GM21515 (cell line): ENCODE measurements around the gene PADI2.

Experiments used
- ATAC-seq: cut with Tn5 transposase; IDR thresholded peaks from one replicate; pipeline ENCODE4 v1.9.1; 2021; ENCODE audit not compliant: unreplicated experiment

The PADI2 gene

DNA sequence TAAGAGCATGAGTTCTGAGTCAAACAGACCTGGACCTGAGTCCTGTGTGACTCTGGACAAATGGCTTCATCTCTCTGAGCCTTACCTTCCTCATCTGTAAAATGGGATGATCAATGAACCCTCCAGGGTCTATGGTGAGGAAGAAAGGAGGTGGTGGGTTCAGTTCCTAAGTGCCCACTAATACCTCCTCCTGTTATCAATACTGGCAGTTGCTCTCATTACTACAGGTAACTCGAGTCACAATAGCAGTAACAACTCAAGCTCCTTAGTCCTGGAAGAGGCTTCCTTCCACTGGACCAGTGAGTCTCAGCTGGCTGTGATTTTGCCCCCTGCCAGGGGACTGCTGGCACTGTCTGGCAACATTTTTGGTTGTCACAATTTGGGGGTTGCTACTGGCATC, 2.6 kb downstream of the PADI2 start:
- ATAC-seq: no peak

DNA sequence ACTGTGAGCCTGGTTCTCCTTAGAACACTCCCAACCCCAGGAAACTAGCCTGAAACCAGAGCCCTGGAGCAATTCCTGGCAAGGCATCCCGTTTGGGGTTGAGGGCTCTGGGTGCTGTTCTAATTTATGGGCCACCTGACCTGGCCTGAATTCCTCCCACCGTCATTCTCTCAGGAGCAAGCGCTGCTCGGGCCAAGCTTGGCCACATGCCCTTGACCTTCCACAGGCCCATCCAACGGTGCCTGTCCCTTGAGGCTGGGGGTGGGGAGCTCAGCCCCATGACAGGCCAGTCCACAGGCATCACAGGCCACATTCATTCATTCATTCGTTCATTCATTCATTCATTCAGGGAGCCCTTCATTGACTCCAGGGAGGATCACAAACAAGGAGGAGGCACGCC, 5.3 kb downstream of the PADI2 start:
- no peak for ATAC-seq

DNA sequence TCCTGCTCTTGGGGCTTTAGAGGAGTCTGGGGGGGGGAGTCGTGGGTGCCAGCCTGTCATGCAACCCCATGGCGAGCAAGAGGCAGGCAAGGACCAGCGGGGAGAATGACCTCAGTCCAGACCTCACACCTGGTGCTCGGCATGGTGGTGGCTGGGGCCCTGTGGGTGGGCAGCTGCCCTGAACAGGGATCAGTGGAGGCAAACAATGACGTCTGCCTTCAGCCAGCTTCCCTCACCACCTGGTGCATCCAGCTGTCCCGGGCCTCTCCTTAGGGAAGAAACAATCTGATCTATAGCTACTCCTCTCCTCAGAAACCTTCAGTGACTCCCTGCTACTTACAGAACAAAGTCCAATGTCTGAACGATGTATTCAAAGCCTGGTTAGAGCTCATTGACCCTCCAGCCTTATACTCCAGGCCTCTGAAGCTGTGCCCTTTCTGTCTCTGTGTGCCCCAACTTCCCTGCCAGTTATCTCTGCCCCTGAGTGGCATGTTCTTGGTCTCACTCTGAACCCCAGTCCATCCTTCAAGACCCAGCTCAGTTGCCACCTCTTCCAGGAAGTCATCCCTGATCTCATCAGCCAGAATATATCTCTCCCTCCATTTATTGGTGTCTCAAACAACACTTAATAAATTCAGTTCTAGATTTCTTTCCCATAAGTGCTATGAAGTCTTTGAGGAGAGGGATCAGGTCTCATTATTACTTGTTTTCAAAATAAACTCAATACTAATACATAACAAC, 6.6 kb downstream of the PADI2 start:
- no peak for ATAC-seq

DNA sequence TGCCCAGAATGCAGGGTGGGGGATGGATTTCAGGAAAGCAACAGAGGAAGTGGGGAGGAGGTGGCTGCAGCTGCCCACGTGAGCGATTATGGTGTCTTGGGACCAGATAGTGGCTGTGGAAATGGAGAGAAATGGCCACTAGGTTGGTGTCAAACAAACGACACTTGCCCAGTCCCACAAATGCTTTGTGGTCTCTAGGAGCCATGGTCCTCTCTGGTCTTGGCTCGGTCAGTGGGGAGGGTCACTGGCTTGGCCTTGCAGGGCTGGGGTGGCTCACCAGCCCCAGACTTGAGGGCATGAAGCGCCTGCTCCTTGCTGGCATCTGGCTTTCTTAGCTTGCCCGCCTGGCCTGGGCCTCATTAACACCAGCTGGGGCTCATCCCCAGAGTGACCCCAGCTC, 7.2 kb downstream of the PADI2 start:
- no peak for ATAC-seq

DNA sequence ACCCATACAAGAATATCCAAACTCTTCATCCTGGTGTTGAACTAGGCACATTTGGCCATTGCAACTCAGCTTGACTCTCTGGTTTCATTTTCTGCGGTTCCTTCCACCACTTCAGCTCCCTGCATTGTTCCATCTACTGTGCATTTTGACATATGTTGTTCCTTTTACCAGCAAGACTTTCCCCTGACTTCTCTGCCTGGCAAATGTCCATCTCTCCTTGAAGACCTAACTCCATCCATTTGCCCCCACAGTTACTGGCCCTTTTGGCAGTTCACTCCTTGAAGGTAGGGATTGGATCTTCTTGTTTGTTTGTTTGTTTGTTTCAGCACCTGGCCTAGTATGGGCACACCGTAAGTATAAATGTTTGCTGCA, 8.7 kb downstream of the PADI2 start:
- ATAC-seq: no peak

DNA sequence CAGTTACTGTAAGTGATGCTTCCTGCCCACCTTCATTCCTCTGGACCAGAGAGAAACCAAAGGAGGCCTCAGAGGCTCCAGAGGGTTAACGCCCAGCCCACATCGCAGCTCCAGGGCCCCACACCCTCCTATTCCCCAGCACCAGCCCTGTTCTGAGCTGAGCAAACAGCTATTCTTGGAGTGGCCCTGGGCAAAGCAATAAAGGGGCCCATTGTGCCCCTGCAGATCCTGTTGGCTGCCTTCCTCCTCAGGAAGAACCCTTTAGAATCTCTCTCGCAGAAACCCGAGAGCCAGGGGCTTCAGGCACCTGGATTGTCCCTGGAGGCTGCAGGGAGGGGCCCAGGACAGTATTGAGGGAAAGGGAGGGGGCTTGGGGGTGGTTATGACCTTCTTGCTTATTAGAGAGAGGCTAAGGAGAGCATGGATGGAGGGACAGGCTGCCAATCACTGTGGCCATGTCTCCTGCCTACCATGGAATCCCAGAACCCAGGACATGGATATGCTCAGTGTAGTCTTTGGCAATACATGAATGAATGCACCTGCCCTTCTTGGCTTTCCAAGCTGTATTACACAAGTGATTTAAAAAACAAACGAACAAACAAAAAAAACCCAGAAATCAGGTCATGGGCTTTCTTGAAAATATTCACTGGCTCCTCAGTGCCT, 9.2 kb downstream of the PADI2 start:
- no peak for ATAC-seq

DNA sequence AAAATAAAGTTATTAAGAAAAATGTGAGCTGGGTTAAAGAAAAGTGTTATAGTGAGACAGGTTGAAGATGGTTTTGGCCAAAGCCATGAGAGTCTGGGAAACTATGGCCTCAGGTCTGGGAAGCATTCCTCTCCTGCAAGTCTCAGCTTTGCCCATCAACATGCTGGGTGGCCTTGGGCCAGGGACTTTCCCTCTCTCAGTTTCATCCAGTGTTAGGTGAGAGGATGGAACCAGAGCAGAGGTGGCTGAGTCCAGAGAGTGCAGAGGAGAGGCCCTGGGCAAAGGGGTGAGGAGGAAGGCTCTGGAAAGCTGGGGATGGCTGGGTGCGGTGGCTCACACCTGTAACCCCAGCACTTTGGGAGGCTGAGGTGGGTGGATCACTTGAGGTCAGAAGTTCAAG, 10.5 kb downstream of the PADI2 start:
- no peak for ATAC-seq

DNA sequence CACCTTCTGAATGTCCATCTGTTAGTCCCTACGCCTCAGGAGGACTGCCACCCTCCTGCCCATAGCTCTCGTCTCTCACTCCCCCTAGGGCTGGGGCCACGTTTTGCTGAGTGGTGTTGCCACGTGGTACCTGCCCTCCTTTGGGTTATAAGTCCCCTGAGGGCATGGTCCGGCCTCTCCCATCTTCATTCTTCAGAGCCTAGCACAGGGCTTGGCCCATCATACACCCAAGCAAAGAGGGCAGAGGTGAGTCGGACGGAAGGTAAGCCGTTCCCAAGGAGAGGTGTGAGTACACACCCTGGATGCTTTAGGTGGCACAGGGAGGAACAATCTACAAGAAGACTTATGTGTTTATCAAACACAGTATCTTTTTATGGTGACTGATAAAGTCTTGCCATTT, 10.9 kb downstream of the PADI2 start:
- no peak for ATAC-seq

DNA sequence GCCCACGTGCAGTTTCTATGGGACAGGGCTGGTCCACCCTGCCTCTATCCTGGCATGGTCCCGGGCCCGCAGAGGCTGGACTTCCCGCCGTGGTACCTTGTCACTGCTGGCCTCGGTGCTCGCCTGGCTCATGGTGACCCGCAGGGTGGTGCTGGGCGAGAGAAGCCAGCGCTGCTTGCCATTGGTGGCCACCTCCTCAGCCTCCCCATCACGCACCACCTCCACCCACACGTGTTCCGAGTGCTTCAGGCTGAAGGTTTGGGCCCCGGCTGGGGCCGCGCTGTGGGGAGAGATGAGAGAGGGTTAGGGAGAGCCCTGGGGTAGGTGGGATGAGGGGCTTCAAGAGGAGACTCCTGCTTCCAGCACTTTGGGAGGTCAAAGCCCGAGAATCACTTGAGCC, 14.5 kb downstream of the PADI2 start:
- ATAC-seq: no peak

DNA sequence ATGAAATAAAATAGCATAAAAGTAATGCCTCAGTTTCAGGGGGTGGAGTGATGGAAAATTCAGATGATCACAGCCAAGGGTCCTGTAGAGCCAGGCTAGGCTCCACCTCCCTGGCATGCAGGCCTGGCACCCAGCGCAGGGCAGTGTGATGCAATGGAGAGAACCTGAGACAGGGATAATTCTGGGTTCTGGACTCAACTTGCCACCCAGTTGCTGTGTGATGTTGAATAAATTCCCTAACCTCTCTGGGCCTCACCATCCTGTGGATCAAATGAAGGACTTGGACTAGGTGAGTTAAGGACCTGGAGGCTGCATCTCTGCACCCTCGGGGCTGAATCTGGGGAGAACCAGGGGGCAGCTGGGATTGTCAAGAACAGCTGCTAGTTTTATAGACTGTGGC, 17.0 kb downstream of the PADI2 start:
- no peak for ATAC-seq

DNA sequence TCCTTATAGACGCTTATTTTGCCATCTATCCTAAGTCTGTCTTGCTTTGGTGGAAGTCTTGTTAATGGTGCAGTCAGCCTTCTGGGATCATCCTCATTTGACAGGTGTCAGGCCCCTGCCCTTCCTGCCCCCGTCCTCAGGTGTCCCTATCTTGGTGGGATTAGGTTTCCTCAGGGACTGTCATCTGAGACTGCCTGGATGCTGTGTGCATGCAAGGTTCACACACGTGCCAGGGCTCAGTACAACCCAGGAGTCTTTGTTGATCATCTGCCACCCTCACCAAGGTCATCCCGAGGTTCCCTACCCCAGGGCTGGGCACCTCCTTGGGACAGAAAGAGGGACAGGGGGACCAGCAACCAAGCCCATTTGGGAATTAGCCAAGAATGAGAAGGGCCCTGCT, 18.0 kb downstream of the PADI2 start:
- ATAC-seq: no peak

DNA sequence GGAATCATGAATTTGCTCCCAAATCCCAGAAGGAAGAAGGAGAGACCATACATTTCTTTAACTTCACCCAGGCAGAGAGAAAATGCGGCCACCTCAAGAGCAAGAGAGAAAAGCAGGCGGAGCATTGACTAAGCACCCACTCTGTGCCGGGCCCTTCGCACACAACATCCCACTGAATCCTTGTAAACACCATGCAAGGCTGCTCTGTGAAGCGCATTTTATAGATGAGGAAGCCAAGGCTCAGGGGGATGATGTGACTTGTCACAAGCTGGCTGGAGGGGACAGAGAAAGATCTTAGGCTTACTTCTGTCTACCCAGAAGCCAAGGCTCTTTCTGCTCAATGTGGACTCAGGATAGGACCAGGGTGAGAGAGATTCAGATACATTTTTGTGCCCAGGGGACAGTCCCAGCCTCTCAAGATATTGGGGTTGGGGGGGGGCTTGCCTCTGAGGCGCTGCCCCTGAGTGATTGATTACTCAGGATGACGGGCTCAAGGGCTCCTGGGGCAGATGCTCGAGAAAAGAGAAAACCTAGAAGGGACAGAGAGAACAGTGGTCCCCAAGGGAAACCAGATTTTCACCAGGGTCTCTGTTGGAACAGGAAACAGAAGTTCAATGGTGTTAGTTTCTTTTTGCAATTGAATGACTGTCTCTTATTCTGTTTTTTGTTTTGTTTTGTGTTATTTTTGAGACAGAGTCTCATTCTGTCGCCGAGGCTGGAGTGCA, 19.5 kb downstream of the PADI2 start:
- ATAC-seq: no peak

DNA sequence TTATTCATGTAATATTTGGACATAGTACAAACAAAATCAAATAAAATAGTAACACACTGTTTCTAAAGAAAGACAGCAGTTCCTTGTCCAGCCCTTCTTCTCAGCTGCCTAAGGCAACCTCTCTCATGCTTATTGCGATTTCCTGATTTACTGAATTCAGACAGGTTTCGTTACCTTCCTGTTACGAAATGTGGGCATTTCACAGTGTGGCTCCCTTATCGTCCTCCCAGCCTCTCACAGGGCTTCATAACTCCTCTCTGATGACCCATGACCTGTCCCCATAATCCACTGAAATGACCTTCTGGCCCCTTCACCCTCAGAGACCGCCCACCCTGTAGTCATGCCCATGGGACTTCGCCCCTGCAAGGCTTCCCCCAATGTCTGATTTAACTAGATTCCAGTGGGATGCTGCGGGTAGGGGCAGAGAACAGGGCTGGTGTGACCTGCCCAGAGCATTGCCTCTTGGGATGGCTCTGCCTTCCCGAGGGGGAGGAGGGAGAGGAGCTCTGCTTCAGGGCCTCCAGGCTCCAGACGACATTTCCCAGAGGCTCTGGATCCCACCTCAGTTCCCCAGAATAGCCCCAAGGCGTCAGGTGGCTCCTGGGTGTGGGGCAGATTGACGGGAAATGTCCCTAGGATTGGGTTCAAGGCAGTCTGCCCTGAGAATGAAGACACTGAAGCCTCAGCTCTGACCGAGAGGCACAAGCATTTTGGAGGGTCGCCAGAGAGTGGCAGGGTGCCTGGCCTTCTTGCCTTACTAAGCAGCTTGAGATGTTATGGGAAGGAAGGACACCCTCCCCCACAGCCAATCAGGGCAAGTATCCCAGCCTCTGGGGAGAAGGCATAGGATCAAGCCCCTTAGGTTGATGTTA, 20.6 kb downstream of the PADI2 start:
- ATAC-seq: no peak

DNA sequence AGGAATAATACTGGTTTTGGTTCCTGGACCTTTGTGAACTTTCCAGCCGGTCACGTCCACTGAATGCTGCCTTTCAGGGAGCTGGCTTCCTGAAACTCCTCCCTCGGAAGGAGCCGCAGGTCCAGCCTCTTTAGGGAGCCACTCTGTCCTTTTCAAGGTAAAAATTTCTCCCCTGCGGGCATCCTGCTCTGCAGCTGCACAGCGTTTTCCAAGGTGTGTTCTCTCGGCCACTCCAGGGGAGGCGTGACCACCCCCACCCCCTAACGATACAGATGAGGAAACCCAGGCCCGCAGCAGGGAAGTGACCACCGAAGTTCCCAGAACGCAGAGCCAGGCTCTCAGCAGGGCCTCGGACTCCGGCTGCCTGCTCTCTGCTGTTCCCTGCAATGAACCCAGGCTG, 21.5 kb downstream of the PADI2 start:
- no peak for ATAC-seq

DNA sequence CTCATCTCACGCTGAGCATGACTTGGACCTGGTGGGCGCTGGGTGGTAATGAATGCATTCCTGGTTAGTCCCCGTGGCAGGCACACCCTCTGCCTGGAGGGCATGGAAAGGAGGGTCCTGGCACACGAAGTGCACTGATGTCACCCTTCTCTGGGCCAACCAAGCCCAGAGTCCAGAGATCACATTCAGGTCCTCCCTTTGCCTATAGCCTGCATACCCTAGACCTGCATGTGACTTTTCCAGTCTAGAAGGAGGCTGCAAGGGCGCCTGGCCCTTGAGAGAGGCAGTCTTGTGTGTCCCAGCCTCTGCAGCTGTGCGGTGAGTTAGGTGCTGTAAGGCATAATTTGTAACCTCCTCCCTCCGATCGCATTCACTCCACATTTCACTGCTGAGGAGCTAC, 22.1 kb downstream of the PADI2 start:
- no peak for ATAC-seq

DNA sequence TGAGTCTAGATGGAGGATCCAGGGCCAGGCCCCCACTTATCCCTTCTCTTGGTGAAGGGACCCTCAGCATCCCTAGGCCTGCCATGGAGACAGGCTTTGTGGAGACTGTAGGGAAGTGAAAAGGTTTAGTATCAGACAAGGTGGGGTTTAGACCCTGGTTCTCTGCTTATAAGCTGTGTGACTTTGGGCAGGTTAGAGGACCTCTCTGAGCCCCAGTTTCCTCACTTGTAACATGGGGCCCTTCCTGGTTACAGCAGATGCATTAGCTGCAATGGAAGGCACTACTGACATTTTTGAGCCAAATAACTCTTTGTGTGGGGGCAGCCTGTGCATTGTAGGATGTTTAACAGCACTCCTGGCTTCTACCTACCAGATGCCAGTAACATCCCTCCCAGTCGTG, 22.7 kb downstream of the PADI2 start:
- ATAC-seq: no peak

DNA sequence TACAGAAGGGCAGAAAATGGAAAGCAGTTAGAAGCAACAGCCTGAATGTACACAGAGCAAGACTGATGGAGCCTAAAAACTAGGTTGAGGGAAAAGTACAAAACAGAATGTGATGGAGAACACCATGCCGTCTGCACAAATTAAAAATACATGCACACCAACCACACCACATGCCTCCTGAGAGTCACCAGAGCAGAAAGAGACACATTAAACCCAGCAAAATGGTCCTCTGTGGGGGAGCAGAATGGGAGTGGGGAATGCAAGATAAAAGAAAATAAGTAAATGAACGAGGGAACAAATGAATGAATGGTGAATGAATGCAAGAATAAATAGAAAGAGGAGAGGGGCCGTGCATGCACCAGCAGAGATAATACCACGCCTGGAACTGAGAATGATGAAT, 24.1 kb downstream of the PADI2 start:
- ATAC-seq: no peak

DNA sequence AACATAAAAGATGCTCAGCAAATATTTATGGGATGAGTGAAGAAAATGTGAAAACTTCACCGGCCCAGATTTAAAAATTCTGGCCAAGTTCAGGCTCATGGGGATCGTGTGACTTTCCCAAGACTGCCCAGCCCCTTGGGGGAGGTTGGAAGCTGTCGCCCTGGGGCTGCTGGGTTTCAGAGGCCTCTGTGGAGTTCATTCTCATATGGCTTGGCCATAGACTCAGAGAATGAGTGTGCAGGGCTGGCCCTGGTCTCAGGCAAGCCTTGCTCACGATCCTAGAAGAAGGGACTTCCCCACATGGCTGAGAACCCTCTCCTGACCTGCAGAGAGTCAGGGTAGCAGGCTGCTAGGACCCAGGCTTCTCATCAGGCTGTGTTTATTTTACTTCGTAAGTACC, 24.6 kb downstream of the PADI2 start:
- no peak for ATAC-seq

DNA sequence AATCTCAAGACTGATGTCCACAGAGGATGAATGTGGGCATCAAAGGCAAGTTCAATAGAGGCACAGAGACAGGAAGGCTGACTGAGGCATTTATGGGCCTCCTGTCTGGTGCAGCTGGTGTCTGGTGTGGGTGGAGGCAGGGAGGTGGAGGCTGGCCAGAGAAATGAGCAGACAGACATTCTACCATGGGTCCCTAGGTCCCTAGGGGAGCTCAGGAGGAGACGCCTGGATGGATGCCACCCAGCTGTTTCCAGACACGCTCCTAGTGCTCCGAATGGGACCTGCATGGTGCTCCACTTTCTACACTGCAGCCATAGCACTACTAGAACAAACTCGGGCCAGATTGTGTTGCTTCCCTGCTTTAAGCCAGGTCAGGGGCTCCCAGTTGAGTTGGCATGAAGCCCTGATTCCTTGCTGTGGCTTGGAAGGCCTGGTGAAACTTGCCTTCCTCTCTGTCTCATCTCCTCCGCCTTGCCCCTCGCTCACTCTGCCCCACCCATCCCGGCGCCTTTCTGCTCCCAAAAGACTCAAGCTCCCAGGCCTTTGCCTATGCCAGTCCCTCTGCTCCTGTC, 25.3 kb downstream of the PADI2 start:
- no peak for ATAC-seq

DNA sequence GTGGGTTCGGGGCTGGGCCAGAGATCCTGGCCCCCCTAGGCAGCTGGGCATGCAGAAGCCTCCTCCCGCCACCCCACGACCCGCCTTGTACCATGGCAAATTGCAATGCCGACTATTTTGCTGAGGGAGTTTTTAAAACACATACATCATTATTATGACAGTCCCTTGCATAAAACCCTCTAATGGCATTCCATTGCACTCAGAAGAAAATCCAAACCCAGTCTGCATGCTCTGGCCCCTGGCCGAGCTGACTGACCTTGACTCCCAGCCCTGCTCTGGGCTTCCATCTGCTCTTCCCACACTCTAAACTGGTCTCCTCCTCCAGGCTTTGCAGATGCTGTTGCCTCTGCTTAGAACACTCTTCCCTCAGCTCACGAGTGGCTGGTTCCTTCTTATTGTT, 28.0 kb downstream of the PADI2 start:
- ATAC-seq: no peak

DNA sequence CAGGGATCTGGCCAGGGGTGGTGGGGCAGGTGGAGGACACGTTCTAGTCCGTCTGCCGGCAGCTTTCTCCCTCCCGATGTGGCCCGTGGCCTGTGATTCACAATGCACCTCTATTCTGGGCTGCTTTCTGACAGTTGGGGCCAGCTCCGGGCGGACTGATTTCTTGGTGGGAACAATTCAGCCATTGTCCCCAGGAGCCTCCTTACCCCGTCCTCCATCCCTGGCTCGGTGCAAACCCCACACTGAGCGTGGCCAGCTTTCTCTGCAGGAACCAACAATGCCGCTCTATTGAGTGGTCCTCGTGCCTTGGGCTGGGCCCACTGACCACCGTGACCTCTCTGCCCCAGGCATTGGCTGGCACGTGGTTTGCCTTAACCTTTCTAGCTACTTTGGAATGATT, 29.7 kb downstream of the PADI2 start:
- ATAC-seq: no peak
